ENCODE measurements around the gene AFMID.
"Not testable (repeated sequence)": the region's sequence is repeated elsewhere in the genome, so short reads cannot be mapped to it uniquely, and the experiment has no call there.

Gene AFMID

GRCh38 chr17:78240012-78240655 is 53.0 kb downstream of the AFMID start:
- DNase-seq: no peak

GRCh38 chr17:78240839-78241238 is 53.7 kb downstream of the AFMID start:
- no peak for DNase-seq

DNA sequence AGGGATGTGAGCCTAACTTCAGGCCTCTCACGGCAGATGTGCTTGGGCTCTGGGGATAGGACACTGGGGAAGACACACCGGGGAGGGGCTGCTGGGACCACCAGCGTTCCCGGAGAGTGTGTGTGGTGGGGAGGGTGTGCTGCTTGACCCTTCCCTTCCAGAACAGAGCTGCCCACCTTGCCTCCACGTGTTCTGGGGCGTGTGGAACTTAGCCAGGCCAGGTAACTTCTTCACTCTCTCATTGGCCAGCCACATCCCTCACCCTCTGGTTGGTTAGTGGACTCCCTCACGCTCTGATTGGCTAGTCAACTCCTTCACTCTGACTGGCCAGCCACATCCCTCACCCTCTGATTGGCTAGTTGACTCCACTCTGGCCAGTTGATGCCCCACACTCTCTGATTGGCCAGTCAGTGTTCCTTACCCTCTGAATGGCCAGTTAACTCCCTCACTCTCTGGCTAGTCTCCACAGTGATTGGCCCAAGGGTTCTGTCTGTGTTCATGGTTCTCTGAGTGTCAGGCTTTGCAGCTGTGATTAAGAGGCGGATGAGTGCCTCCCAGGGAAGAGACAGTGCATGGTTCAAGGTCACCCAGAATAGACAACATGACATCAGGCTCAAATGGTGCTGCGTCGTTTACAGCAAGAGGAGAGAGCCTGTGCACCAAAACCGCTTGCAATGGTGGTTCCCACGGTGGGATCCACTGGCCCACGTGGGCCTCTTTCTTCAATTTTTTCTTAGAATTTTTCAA is 54.3 kb downstream of the AFMID start:
- no peak for DNase-seq

GRCh38 chr17:78242024-78242742 is 55.0 kb downstream of the AFMID start:
- DNase-seq: peak; percentile 76

GRCh38 chr17:78247304-78247703 is 60.1 kb downstream of the AFMID start:
- no peak for DNase-seq

DNA sequence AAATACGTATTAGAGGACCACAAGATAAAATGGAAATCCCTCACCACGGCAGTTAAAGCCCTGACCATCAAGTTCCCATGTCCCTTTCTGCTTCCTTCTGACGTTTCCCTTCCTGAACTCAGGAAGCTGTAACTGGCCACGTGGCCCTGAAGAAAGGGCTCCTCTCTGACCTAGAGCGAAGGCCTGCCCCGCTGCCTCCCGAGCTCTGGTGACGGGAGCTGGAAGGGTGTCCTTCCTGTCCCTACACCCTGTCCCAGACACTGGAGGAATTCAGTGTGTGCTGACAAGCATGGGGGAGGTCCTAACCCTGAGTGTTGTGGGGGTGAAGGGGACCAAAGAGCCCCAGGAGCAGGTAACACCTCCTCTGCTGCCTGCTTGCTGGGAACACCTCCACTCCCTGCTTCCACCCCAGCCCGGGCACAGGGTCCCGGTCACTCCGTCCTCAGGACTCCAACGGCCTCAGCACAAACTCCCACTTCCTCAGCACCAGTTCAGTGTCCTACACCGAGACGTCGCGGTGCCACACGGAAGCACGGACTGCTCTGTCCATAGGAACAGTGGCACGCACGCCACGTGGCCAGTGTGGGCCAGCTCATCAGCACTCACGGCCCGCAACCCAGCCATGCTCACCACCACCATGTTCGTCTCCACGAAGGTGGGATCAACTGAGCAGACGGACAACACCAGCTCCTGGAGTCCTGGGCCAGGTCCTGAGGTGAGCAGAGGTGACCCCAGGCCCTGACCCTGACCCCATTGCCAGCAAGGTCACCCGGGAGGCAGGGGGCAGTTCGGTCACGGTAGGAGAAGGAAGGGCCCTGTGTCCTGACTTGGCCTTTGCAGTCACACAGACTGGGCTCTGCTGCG is 61.1 kb downstream of the AFMID start:
- no peak for DNase-seq

DNA sequence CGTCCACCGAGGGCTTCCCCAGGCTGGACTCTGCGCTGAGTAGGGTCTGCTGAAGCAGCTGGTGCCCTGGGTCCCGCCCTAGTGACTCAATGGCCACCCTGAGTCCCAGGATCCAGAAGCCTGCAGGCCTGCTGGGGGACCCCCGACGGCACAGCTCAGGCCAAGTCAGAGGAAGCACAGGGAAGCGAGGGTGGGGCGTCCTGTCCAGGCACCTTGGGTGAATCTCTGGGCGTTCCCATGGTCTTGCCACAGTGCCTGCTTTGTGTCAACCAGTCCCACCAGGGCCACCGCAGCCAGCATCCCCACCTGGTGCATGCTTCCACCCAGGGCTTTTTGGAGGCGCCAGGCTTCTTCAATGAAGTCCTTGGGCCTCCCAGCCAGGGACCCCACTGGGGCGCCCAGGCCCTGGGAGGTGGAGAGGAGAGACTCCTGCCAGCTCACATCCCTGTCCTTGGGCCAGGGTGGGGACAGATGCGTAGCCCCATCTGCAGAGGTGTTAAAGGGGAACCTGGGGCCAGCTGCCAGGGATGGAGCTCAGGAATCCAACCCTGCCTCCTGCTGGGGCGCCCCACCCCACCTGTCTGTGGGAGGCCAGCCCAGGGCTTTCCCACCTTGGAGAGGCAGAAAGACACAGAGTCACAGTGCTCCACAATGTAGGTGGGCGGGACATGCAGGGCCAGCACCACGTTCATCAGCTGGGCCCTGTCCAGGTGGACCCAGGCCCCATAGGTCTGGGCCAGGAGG is 62.1 kb downstream of the AFMID start:
- DNase-seq: no peak

- DNase-seq: no peak
Measured at GRCh38 chr17:78249818-78250806, 63.0 kb downstream of the AFMID start.

GRCh38 chr17:78250891-78251772 is 64.0 kb downstream of the AFMID start:
- peak; percentile 23 for DNase-seq

DNA sequence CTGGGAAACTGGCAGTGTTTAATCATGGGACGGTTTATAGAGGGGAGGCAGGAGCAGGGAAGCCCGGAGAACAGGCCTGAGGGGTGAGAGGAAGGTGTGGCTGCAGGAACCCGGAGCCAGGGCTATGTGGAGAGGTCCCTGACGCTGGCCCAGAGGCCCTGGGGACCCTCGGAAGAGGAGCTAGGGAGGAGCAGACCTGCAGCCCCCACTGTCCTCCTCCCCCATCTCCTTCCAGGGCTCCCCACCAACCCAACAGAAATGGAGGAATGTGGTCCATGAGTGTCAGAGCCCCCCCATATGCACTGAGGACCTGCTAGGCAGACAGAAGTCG is 64.6 kb downstream of the AFMID start:
- no peak for DNase-seq

GRCh38 chr17:78252111-78252634 is 65.0 kb downstream of the AFMID start:
- DNase-seq: no peak

DNA sequence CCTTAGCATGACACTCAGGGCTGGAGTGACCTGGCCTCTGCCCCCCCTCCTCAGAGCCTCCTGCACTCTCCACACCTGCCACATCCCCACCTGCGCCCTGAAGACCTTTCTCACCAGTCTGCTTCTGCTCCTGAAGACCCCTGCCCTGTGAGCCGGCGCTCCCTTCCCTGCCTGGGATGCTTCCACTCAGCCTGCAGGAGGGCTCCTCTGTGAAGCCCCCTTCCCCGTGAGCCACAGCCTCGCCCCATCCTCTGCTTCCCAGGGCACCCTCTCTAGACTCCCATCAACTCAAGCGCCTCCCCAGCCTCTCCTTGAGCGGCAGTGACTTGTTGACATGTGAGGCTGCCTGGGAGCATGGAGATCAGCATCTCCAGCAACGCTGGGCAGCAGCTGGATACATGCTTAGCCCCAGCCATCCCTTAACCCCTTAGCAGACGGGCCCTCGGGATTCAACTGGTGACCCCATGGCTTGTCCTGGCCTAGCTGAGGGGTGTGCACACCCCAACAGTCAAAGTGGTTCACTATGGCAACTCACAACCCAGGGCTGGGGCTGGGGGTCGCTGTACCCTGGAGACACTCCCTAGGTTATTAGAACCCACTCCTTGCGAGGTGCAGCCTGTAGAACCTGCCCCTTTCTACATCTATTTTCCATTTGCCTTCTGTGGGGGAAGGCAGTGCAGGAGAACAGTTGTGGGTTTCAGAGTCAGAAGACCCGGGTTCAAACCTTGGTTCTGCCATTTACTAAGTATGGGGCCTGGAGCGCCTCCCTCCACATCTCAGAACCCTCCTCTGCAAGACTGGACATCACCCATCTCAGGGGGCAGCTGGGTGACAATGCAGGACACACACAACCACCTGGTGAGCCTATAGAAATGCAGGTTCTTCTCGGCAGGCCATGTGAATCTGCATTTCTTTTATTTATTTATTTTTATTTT is 65.8 kb downstream of the AFMID start:
- no peak for DNase-seq

DNA sequence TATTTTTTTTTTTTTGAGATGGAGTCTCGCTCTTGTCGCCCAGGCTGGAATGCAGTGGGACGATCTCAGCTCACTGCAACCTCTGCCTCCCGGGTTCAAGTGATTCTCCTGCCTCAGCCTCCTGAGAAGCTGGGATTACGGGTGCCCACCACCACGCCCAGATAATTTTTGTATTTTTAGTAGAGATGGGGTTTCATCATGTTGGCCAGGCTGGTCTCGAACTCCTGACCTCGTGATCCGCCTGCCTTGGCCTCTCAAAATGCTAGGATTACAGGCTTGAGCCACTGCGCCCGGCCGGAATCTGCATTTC is 66.4 kb downstream of the AFMID start:
- not testable (repeated sequence) for DNase-seq

- no peak for DNase-seq
Measured at GRCh38 chr17:78253946-78254672, 66.9 kb downstream of the AFMID start.

GRCh38 chr17:78255029-78255656 is 68.0 kb downstream of the AFMID start:
- DNase-seq: no peak

- DNase-seq: no peak
Measured at GRCh38 chr17:78255953-78256706, 69.0 kb downstream of the AFMID start.

Measured in SIG-M5 (cell line).